Measurements from ENCODE around the gene ARHGEF40.
A peak's percentile ranks its signal among the peaks of the same experiment; 100 is the strongest.

ARHGEF40 gene

DNA sequence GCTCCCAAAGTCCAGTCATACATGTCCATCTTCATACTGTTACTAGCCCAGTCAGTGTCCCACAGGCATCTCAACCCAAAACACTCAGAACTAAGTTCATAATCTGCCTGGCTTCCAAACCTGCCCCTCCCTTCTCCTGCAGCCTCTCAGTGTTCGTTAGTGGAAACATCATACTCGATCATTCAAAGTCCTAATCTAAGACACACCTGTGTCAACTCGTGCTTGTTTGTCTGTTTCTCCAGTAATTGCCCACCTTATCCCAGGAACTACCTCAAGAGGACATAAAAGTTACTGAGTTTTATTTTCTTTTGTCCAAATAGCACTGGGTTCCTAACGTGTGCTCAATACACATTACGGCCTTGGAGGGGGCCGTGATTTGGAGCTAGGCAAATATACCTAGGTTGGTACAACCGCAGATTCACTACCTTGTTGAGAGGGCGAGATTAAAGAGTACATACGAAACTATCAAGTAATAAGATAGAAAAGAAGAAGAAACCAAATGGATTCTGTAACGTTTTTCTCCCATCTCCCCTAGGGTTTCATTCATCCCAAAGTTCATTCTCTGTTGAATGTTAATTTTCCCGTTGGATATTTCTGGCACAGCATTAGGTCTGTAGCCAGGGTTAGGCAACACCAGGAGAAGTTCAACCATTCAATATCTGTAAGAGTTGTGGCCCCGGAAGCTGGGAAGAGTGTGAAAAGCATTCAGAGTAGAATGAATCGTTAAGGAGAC lies 9.3 kb upstream of the ARHGEF40 start:
- no peak for DNase-seq

DNA sequence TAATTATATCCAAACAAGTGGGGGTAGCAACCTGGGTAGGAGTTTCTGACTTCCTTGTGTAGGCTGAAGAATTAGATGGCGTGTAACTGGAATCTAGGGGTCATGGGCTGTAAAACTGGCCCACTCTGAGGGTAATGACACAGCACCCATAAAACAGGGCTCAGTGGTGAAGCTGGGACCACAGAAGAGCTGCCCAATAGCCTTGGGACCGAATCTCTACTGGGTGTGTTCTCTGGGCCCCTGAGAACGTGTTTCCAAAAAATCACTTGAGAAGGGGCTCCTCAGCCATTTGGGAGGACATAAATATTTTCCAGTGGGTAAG lies 8.8 kb upstream of the ARHGEF40 start:
- no peak for DNase-seq

DNA sequence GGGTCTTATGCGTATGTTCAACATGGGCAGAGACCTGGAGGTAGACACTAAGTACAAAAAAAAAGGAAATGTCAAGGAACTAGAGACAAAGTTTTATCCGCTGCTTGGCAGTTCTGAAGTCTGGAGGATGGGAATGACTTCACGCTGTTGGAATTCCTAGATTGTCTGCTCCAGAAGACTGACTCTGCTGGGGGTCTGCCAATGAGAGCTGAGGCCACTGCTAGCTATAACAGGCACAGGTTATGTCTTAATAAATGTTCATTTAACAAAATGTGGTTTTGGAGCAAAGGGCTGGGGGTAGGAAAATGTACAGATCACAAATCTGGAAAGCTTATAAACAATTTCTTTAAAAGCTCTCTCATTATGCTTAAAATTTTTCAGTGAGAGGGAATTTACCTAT lies 6.6 kb upstream of the ARHGEF40 start:
- no peak for DNase-seq

DNA sequence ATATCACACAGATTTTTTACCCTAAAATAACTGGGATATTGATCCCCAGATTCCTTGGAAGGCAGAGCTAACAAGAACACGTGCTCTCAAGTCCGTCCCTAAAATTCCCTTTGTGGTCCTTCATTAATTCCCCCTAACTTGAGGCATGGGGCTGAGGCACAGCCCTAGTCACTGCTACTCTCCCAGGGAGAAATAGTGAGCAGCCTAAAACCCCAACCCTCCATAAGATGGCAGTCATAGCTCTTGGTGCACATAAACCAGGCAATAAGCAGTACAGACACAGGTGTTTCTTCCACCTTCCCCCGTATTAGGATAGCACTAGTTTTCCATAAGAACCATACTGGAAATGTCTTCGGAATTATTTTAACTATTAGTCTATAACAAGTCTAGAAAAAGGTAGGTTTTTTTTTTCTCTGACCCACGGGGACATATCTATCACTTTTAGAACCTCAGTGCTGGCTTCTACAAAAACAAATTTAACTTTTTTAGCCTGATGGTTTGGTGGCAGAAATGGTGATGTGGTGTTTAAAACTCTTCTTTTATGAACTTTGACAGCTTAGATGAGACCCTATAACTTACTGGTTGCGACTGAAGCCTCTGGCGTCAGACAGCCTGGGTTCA lies 3.1 kb upstream of the ARHGEF40 start:
- DNase-seq: peak; percentile 81

DNA sequence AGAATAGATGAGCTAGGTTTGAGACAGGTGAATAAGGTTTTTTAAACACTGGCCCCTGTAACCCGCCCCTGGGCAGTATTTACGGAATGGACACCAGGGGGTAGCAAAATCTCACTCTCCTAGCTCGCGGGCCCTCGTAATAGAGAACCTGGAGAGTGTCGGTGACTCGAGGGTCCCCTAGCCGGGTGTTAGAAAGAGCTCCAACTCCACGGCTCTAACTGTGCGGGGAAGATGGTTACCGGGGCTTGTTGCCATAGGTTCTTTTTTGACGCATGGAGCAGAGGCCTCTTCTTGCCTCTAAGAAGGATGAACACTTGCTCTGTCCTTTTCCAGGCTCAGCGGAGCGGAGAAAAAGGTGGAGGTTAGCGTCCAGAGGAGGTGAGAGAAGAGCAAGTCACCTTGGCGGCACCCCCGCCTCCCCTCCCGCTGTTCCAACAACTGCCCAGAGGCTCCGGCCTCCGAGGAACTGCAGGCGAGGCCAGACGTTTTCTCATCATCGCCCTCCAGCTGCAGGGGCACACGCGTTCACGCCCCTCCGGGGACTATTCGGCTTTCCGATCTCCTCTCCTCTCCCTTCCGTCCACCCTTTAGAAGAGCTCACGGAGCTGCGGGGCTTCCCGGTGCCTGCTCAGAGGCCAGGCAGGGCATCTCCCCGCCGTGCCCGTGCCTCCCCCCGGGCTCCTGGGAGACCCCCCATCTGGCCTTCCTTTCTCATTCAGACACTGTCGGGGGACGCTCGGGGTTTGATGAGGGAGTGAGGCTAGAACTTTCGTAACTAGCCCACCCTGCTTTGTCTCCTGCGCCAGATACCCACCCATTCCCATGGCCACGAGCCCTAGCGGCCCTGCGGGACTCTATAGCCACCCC lies 1.4 kb upstream of the ARHGEF40 start:
- DNase-seq: peak; percentile 91

DNA sequence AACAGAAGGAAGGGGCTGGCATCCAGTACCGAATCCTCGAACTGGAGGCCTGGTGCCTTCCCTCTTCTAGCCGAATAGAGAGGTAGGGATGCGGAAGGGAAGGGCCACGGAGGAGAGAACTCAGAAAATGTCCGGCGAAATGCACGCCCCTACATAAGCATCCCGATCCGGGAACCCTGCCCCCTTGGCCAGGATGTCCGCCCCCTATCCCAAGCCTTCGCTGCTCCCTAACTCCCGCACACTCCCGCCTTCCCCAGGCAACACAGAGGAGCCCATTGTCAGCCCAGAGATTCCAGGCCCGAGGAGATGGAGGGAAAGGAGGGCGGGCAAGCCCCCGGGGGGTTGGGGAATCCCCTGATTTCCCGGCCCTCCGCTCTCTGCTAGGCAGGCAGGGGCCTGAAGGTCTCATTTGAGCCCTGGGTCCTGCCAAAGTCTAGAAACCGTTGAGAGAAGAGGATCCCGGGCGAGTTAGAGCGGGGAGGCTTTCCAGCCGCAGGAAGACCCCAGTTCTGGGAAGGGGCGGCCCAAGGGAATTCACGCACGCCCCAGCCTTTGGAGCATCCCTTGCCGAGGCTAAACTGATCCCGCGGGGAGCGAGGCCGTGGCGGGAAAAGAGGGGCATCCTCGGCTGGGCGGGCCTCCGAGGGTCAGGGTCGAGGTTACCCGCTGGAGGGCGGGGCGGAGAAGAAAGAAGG lies 569 bp upstream of the ARHGEF40 start:
- peak; percentile 66 for DNase-seq

DNA sequence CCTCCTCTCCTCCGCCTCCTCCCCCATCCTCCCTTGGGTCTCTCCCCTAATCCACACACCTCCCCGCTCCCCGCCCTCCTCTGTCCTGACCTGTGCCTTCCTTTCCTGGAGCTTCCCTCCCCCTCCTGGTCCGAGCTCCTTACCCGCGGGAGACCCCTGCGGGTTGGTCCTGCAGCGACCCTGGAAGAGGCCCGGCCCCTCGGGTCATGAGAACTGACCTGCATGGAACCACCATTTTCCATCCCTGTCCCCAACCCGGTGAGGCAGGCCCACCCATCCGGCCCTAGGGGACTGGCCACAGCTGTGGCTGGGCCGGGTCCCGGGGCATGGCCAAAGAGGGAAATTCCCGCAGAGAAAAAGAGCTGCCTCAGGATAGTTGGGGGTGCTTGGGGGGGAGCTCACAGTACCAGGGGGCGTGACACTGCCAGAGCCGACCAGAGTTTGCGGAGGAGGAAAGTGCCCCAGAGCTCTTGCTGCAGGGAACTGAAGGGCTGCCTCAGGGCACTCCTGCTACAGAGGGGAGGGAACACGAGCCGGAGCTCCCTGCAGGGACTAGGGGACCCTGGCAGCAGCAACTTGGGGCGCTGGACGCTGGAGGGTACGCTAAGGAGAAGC lies 613 bp downstream of the ARHGEF40 start:
- DNase-seq: peak; percentile 48

DNA sequence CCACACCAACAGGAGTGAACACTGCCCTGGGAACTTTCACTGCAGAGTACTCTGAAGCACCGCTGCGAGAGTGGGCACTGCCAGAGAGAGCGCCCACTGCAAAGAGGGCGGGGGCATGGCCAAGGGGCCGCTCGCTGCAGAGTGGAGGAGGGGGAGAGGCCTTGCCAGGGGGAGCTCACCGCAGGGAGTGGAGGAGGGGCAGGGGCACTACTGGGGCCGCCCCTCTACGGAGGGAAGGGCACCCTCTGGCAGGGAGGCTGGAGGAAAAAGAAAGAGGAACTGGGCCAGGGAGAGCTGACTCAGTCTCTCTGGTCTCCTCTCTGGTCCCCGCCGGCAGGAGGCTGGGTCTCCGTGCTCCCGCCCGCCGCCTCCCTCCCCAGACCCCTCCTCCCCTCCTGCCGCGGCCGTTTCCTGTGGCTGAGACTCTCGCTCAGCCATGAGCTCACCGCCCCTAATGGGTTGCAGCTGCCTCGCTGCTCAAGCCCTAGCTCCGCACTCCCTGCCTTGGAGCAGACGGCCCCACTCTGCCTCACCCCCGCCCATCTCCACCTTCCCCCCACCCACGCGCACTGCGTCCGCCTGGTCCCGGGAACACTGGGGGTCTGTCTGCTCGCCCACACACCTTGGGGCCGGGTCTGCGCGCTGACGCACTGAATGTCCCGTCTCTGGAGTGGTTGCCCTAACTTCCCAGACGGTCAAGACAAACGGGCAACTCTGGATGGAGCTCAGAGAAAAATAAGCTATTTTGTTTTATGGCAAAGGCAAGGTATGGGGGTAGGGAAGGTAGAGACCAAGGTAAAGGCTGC lies 1.3 kb downstream of the ARHGEF40 start:
- DNase-seq: peak; percentile 82

DNA sequence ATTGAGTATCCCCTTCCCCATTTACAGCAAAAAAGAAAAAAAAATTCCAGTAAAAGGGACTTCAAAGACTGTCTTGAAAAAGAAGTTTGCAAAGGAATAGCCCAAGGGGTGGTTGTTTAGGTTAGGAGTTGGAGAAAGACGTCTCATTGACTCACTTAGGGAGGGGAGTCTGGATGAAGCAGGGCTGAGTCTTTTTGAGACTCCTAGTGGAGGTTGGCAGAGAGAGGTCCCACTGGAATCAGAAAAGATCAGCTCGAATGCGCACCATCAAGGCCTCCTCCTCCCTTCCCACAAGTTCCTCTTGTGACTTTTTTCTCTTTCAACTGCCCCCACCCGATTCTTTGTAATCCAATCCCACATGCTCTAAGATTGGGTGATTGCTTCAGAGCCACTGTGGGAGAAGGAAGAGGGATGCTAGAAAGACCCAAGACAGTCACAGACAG lies 1.9 kb downstream of the ARHGEF40 start:
- peak; percentile 25 for DNase-seq

DNA sequence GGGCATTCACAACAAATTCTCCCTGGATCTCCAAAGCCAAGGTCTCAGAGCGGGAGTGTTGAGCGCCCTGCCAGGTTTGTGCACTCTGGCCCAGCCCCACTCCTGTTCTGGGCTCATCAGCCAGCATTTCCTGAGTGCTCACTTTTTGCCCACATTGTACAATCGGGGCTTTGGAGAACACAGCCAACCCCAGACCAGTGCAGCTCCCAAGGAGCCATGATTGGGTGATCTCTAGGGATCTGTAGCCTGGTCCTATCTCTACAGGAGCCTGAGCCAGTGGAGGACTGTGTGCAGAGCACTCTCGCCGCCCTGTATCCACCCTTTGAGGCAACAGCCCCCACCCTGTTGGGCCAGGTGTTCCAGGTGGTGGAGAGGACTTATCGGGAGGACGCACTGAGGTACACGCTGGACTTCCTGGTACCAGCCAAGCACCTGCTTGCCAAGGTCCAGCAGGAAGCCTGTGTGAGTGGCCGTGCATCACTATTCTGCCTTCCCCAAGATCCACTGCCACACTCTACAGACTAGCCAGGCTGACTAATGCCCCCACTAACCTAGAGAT lies 2.8 kb downstream of the ARHGEF40 start:
- no peak for DNase-seq

DNA sequence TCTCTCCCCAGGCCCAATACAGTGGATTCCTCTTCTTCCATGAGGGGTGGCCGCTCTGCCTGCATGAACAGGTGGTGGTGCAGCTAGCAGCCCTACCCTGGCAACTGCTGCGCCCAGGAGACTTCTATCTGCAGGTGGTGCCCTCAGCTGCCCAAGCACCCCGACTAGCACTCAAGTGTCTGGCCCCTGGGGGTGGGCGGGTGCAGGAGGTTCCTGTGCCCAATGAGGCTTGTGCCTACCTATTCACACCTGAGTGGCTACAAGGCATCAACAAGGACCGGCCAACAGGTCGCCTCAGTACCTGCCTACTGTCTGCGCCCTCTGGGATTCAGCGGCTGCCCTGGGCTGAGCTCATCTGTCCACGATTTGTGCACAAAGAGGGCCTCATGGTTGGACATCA lies 3.8 kb downstream of the ARHGEF40 start:
- DNase-seq: peak; percentile 30

DNA sequence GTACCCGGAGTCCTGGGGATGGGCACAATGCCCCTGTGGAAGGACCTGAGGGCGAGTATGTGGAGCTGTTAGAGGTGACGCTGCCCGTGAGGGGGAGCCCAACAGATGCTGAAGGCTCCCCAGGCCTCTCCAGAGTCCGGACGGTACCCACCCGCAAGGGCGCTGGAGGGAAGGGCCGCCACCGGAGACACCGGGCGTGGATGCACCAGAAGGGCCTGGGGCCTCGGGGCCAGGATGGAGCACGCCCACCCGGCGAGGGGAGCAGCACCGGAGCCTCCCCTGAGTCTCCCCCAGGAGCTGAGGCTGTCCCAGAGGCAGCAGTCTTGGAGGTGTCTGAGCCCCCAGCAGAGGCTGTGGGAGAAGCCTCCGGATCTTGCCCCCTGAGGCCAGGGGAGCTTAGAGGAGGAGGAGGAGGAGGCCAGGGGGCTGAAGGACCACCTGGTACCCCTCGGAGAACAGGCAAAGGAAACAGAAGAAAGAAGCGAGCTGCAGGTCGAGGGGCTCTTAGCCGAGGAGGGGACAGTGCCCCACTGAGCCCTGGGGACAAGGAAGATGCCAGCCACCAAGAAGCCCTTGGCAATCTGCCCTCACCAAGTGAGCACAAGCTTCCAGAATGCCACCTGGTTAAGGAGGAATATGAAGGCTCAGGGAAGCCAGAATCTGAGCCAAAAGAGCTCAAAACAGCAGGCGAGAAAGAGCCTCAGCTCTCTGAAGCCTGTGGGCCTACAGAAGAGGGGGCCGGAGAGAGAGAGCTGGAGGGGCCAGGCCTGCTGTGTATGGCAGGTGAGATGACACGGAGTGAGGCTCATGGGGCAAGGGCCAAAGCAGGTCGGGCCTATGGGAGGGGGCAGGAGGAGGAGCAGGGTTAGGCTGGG lies 4.5 kb downstream of the ARHGEF40 start:
- peak; percentile 33 for DNase-seq

DNA sequence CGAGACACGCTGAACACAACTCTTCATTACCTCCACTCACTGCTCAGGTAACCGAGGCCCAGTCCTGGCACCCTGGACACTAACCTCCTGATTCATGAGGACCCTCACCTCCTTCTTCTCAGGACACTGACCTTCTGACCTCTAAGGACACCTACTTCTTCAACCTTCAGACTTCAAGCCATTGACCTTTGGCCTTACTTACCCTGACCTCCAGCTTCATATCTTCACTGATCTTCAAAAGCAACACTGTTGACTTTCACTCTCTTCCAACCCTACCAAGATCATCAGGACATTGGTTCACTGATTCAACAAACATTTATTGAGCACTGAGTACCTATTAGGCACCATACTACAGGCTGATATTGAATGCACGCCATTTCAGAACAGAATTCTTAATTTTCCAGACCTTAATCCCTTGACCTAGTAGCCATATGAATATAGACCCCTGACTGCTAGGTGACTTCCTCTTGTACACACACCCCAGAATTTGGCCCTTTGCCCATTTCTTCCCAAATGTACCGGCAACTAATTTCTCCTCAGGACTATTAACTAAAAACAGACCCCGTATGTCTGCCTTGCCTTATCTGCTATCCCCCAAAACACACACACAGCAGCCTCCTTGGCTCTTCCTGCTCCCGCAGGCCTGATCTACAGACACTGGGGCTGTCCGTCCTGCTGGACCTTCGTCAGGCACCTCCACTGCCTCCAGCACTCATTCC lies 5.8 kb downstream of the ARHGEF40 start:
- DNase-seq: no peak

DNA sequence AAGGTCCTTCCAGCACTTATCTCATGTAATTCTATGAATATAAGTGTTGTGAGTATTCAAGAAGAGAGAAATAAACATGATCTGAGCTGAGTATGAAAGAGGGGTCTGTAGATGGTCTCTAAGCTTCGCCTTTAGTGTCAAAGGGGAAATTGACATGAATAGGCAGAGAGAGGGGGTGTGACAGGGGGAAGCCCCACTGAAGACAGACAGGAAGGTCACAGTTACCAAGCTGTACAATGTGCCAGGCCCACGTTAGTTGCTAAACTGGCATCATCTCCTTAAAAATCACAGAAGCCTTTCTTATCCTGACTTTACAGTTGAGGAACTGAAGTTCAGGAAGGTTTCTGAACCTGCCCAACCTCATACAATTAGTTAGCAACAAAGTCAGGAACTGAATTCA lies 7.6 kb downstream of the ARHGEF40 start:
- no peak for DNase-seq

DNA sequence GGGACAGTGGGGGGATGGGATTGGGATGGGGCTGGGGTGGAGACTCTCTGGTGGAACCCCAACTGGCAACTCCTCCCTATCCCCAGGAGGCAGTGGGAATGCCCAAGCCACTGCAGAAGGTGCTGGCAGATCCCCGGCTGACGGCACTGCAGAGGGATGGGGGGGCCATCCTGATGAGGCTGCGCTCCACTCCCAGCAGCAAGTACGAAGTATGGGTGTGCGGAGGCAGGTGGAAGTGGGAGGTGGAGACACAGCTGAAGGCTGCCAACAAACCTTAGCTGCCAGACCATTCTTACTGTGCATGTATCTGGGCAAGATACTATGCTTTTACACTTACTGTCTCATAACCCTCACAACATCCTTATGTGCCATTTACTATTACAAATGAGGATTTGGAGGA lies 8.2 kb downstream of the ARHGEF40 start:
- no peak for DNase-seq

DNA sequence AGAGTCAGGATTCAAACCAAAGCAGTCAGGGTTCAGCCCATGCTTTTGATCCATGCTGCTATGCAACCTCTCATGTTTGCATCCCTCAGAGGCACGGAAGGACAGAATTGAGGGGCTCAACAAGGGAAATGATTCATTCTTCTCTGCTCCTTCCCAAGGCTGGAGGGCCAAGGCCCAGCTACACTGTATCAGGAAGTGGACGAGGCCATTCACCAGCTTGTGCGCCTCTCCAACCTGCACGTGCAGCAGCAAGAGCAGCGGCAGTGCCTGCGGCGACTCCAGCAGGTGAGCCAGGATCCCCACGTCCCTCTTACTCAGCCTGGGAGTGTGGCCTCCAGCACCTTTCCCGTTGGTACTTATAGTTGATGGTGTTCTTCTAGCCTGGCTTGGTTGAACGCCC lies 8.6 kb downstream of the ARHGEF40 start:
- no peak for DNase-seq

DNA sequence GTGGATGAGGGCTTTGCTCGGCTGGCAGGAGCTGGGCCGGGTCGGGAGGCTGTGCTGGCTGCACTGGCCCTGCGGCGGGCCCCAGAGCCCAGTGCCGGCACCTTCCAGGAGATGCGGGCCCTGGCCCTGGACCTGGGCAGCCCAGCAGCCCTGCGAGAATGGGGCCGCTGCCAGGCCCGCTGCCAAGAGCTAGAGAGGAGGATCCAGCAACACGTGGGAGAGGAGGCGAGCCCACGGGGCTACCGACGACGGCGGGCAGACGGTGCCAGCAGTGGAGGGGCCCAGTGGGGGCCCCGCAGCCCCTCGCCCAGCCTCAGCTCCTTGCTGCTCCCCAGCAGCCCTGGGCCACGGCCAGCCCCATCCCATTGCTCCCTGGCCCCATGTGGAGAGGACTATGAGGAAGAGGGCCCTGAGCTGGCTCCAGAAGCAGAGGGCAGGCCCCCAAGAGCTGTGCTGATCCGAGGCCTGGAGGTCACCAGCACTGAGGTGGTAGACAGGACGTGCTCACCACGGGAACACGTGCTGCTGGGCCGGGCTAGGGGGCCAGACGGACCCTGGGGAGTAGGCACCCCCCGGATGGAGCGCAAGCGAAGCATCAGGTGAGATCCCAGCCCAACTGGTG lies 11.5 kb downstream of the ARHGEF40 start:
- DNase-seq: no peak

DNA sequence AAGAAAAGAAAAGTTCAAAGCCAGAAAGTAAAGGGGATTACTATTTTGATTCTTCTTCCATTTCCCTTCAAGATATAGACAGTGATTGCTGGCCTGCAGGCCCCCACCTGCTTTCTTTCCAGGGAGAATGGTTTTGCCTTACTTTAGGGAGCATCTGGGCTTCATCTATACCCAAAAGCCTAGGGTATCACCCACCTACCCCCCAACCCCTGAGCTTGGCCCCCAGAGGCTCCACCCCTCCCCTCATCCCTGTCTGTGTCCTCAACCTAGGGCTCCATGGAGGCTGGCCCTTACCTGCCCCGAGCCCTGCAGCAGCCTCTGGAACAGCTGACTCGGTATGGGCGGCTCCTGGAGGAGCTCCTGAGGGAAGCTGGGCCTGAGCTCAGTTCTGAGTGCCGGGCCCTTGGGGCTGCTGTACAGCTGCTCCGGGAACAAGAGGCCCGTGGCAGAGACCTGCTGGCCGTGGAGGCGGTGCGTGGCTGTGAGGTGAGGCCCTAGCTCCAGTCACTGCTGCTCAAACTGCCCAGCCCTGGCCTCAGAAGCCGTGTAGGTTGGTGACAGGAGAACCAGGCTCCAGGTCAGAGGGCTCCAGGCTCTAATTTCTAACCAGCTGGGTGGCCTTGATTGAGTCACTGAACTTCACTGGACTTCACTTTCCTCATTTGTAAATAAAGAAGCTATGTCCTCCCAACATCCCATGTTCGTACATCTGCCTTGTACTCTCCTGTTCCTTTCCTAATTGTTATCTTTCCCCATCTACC lies 13.6 kb downstream of the ARHGEF40 start:
- DNase-seq: no peak

DNA sequence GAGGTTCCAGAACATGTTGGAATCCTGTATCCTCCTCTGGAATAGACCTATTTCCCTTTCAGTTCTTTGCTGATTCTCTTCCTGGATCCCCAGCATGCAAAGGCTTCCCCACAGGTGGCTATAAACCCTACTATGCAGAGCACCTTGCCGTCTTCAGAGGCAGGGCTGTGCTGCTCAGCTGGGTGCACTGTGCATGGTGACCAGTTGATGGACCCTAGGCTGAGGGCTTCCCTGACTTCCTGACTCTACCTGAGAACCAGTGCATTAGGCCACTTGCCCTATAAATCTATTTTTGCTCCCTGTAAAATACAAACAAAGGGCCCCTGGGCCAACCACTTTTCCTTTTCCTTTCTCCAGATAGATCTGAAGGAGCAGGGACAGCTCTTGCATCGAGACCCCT lies 14.3 kb downstream of the ARHGEF40 start:
- no peak for DNase-seq

All from NCI-H2171 treated with DMSO at 0.1 percent for 48 hours (cell line).